Activated CD8-positive, alpha-beta memory T cell treated with anti-CD3 and anti-CD28 coated beads, Interleukin-2, amount 50 U/mL, for 4 hours (primary cell): ENCODE measurements around the gene TBC1D1.

Experiments
- DNase-seq: peaks from one replicate; pipeline ENCODE4 v3.0.0-alpha.2; 2020

The TBC1D1 gene

DNA sequence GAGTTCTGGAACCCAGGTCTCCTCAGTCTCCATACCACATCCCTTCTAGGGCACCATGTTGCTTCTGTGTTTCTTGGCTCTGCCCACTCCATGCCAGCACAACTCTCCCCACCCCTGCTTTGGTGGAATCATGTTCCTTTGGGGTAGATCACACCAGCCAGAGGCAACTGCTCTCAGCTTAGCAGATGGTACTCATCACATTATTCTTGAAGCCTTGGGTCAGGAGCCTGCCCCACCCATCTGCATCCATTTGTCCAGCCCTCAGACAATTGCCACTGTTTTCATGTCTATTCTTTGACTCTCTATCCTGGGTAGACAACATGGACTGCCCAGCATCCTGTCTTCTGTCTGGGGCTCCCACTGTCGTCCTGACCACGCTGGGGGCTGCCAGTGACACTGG is 216.9 kb downstream of the TBC1D1 start:
- DNase-seq = no peak

DNA sequence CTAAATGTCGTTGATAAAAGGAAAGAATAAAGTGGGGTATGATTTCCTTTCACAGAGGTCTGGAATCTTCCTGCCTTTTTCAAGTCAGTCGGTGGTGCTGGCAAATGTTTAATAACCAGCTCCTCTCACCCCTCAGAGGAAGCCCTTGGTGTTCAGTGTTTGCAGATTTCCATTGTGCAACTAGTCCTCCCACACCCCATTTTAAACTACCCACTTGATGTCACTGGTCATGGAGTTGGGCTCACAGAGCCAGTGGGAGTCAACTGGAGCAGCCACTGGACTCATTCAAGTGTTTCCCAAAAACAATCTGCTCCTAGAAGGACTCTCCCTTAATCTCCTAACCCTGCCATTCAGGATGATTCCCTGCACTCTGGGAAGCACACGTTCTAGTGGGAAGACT is 218.5 kb downstream of the TBC1D1 start:
- DNase-seq = no peak

DNA sequence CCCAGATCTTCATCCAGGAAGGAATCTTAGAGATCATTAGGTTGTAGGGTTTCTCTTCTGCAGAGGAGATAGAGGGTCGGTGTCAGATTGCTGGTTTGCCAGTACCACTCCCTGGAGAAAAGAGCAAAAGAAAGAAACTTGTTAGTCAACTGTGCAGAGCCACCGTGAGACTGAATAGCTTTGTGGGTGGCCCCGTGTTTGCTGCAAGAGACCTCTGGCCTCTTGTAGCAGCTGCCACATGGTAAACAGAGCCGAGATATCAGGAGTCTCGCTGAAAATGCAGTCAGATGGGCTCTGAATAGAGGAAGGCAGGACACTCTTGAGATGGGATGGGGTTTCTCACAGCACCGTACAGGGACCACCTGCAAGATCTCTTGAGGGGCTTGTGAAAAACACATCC is 219.0 kb downstream of the TBC1D1 start:
- no peak for DNase-seq

DNA sequence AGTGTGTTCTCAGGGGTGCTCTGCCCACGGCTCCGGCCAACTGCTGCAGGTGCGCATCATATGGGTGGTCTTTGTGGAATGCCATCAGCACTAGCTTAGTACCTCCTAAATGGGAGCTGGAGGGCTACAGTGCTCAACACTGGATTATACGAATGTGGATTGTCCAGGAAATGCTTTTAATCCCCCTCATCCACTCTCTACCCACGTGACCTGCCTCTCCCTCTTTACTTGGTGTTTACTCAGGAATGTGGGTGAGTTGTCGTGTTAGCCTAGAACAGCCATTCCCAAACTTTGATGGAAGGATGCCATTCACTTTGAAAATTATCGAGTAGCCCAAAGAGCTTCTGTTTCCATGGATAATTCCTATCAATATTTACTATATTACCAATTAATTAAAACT is 220.1 kb downstream of the TBC1D1 start:
- DNase-seq = no peak

DNA sequence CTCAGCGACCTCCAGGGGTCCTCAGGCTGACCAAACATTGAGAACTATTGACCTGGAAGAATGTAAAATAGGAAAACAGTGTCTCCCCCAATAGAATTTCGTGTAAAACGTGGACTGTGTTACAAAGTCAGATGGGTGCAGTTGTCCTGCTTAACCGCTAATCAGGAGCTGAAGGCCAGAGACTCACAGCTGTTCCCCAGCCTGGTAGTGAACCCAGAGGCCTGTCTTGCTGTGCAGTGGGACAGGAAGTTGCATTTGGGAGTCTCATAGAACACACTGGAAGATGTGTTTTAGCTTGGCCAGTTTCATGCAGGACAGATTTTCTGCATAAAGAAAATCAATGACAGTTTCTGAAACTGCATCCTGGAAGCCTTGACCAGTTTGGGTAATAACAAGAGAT is 220.8 kb downstream of the TBC1D1 start:
- DNase-seq = no peak

DNA sequence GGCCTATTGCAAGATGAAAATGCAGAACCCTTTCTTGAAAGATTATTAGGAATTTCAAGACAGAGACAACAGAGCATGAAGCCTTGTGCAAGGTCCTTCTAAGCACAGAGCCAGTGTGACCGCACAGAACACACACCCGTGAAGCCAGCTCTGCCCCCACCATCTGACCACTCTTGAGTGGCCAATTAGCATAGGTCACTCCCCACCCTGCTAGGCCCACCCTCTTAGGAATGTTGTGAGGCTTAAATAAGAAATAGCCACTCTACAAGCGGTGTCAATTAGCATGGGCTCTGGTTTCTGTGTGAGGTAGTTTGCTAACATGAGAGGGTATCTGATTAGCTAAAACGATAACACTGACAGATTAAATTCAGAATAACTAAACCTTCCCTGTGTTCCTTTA is 222.2 kb downstream of the TBC1D1 start:
- DNase-seq = no peak

DNA sequence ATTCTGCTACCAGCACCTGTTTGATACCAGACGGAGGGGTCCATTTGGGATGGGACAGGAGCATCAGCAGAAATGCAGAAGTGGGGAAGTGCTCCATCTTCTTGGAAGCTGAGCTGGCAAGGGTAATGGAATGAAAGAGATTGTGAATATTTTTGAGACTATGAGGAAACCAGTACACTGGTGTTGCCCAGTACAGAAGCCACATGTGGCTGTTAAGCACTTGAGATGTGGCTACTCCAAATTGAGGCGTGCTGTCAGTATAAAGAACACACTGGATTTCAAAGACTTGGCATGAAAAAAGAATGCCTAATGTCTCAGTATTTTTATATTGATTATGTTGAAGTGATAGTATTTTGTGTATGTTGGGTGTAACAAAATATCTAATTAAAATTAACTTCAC is 222.7 kb downstream of the TBC1D1 start:
- DNase-seq = no peak

DNA sequence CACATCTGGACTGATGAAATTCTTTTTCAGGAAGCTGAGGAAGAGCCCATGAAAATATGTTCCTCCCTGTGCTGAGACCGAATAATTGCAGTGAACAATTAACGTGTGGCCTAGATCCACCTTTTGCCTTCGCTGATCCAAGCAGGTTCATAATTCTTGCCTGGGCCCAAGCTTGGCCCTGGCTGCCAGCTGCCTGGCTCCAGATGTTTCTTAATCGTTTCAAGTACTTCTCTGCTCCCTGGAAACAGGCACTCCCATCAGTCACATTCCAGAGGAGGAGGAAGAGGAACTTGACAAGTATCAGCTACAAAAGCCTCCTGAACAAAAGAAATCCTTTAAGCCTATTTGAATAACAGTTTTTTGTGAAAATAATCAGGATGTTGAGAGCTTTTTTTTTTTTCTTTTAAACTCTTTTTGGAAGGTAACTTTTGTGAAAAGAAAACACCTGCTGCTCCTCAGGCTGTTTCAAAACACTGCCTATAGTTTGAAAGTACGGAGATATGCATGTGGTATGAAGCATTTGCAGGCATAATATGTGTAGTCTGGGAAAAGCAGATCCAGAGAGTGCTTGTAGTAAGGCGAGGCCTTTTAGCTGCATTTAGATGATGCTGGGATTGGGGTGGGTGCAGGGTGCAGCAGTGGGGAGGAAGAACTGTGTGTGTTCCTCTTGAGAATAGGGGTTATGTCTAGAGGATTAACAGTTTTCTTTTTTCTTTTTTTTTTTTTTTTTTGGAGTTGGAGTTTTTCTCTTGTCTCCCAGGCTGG is 223.7 kb downstream of the TBC1D1 start:
- no peak for DNase-seq

DNA sequence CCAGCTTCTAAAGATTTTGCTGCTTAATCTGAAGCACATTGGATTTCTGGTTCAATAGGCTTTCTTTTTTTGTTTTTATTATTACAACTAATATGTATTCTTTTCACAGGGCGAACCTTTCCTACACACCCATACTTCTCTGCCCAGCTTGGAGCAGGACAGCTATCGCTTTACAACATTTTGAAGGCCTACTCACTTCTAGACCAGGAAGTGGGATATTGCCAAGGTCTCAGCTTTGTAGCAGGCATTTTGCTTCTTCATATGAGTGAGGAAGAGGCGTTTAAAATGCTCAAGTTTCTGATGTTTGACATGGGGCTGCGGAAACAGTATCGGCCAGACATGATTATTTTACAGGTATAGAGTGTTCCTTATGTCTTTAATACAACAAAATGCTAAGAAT is 224.7 kb downstream of the TBC1D1 start:
- DNase-seq = no peak

DNA sequence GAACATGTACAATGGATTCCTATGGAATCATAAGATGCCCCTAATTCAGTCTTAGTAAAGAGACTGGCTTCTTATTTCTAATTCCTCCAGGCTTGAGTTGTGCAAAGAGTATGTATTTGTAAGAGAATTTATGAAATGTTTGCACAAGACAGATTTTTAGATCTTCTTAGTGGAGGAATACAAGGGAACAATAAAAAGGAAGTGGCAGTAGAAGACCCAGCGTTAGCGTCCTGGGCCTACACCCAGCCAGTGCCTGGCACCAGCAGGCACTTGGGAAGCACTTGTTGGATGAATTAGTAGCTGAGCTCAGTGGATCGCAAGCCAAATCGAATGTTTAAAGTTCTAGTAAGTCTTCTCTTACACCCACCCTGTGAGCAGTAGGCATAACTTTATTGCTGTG is 226.7 kb downstream of the TBC1D1 start:
- DNase-seq = no peak

DNA sequence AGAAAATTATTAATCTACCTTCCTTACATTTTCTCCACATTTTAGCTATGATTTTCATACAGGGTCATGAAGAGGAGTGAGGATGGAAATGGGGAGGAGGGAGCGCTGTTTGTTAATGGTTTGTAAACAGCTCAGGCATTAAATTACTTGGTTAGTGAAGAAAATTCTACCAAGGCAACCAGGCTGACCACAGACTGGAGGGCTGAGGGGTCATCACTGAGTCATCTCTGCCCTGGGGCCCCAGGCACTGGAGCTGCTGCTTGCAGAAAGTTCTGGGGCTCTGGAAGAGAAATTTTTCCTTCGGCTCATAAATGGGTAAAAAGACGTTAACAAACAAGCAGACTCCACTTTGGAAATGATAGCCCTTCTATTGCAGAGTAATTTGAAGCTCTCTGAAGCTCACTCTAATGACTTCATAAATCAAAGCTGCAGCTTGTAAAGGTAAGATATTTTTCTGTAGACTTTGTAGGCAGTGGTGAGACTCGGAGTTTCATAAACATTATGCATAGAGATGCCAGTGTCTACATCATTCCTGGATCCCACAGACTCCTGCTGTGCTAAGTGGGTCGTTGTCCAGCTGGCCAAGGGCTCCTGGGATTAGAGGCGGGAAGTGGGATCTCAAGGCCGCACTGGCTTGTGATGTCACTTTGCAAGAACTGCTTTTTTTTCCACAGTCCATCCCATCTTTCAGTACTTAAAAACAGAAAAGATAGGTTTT is 228.9 kb downstream of the TBC1D1 start:
- DNase-seq = no peak

DNA sequence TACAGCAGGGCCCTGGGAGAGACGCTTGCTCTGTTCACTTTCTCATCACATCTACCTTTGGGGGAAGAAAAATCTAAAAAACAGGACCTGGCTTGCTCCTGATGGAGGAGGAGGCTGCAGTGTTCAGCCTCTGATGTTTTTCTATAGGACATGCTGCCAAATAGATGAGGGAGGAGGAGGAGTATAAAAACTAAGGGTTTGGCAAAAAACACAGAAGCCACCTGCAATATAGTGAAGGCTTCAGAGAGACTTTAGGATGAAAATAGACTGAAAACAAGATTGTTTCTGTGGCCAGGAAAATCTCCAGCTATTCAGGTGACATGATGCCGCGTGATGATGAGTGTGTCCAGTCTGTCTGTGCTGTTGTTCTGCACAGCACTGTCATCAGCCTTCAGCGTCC is 229.9 kb downstream of the TBC1D1 start:
- no peak for DNase-seq

DNA sequence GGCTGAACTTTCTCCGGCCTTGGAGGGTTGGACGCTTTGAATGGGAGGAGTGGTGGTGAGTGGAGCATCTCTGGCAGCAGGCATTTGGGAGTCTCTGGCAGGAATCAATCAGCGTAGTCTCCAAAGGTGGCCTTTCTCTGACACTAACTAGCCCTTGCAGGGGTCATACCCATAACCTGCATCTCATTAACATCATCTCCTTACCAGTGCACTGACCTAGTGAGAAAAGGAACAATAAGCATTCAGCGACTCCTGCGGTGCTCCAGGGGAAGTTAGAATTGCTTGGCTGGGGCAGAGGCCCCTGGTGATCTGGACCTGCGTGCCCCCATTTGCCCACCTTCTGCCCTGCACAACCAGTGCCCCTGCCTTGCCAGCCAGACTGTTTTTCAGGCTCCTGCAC is 231.2 kb downstream of the TBC1D1 start:
- no peak for DNase-seq

DNA sequence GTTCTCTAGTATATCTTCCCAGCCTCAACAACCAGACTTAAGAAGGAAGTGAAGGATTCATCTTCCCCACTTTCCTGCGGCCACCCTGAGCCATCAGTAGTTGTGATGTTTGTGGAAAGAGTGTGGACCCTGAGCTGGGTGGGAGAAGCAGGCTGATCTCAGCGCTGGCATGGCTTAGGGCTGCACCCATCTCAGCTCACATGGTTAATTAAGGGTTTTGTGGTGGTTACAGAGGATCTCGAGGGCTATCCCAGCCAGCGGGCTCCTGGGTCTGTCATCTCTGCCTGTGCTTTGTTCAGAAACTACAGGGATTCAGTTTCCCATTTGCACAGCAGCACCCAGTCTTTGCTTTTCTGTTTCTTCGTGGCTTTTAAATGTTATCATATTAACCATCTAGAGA is 232.7 kb downstream of the TBC1D1 start:
- DNase-seq = no peak

DNA sequence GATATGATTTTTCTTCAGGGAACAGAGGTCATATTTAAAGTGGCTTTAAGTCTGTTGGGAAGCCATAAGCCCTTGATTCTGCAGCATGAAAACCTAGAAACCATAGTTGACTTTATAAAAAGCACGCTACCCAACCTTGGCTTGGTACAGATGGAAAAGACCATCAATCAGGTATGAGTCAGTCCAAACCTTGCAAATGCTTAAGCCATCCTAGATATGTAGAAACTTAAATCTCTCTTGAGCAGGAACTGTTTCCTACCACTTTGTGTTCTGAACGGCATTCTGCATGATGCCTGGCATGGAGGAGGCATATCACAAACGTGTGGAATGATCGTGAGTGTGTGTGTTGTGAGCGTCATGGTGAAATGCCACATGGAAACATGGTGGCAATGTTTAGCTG is 234.1 kb downstream of the TBC1D1 start:
- DNase-seq = no peak

DNA sequence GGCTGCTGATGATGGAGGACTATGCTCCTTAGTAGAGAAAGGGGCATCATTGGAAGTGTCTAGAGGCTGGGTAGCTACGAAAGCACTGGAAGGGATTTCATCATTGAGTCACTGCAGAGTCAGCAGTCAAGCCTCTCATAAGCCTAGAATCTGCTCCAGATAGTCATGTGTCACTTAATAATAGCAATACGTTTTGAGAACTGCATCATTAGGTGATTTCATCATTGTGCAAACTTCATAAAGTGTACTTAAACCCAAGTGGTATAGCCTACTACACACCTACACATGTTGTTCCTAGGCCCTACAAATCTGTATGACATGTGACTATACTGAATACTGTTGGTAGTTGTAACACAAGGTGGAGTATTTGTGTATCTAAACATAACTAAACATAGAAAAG is 234.9 kb downstream of the TBC1D1 start:
- no peak for DNase-seq

DNA sequence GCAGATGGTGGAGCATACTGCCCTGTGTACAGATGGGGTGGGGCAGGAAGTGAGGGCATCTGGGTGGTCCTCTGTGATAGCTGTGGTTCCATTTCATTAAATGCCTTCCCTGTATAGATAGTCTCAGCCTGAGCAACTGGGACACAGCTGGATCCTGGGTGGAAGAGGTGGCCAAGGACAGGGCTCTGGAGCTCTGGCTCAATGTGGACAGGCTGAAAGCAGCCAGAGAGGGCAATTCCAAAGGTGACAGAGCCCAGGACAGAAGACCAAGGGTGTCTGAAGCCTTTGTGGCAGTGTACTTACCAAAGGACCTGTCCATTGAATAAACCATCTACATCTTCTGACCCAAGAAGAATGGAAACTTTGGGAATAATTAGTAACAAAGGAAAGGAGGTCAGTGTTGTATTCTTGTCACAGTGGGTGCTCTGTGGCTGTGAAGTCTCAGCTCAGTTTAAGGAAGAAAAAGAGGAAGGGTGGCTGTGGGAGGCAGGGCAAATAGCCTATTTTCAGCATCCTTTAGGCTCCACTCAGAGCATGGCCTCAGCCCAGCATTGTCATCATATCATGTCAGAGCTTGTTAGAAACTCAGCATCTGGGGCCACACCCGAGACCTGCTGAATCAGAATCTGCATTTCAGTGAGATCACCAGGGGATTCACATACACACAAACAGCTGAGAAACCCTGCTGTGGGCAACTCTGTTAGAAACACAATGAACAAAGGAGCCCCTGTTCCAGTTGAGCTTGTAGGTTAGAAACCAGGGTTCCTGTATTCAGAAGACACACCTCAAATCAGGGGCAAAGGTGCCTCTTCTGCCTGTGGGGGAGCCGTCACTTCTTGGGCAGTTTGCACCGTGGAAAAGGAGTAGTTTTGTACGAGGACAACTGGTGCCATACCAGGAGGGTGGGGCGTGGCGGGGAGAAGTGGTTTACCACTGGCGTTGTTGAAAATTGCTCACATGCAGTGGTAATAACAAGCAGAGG is 237.9 kb downstream of the TBC1D1 start:
- peak; percentile 62 for DNase-seq

DNA sequence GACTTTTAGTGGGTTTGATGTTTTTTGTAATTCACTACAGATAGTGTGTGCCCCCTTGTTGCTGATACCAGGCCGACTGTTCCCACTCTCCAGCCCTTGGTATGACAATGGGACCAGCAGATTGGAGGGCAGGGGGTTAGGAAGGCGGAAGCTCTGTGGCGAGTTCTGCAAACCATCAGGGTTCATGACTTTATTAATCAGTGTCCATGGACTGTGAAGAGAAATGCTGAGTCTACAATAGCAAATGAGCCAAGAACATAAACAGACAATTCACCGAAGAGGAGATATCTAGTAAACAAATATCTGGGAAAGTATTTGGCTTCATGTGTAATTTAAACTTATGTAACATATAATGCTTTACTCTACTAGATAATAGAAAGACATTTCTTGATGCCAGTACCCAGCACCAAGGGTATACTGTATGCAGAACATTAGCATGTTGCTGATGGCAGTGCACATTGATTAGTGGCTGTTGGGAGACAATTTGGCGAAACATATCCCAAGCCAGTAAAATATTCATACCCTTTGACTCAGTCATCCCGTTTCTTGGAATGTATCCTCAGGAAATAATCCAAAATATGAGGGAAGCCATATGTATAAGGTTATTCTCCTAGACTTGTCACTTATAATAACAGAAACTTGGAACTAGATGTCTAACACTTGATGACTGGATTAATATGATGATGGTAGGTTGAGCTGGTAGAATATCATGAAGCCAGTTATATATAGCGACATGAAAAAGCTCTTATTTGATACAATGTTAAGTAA is 238.8 kb downstream of the TBC1D1 start:
- DNase-seq = no peak

DNA sequence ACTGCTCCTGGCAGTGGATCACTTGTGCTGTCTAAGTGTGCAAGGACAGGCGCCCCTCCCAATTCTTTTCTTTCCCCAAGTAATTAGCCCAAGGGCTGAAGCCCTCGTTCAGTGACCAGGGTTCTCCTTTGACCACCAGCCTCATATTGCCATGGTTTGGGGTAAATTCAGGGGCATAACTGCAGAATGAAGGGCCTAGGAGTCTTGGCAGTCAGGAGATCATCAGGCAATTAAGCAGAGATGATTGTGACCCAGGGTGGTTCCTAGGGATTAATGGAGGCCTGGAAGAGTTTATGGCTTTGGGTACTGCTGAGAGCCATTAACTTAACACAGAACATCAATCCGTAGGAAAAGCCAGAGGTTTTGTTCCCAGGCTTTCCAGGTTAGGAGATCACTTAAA is 240.0 kb downstream of the TBC1D1 start:
- DNase-seq = no peak

DNA sequence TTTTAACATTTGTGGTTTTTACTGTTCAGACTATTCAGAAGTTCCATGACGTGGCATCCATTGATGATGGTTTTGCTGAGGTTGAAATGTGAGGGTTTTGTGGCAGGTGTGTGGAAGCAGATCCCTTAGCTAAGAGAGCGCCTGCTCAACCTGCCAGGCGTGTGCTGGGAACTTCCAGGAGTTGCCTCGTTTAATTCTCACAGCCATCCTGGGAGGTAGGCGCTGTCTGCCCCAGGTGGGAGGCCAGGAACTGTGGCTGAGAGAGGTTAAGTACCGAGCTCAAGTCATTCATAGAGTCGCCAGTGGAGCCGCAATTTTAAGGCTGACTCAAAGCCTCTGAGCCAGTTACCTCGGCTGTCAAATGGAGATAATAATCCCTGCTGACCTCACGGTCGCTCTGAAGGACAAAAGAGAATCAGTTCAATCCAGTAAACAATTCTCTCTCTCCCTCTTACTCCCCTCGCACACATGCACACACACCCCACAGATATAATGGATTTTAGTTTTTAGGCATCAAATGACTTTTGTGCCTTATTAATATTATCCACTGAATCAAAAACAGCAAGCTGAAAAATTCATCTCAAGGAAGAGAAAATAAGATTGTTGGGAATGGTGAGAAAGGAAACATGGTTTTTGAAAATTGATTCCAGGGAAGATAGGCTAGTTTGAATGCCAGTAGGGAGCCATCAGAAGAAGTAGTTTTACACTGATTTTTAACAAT is 240.6 kb downstream of the TBC1D1 start:
- DNase-seq = peak; percentile 57

DNA sequence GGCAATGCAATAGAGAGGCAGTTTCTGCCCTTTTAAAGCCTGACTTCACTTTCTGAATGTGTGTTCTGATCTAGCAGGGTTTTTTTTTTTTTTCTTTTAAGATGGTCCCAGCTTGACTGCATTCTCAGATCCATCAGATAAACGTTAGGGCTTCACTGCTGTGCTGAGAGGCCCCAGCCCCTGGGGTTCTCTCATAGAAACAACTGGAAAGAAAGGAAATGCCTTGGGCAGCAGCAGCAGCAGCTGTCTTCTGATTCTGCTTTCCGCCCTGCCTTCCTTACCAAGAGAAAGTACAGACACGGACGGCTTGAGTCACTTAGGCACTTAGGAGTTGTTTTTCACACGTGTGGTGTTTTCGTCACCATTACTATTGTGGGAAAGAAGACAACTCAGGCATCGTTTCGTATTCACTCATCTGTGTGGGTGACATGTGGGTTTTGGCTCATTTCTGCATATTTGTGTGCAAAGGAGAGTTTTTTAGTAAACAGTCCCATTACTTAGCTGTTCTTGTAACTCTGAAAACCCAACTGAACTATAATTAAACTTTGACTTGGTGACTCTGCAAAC is 241.3 kb downstream of the TBC1D1 start:
- peak; percentile 57 for DNase-seq
